ENCODE results near the gene HDAC1. TPM values are rescaled to one million over a fixed set of nuclear protein-coding genes. Genes with fewer than 3 reads are reported as not detected.
A peak's percentile ranks its signal among the peaks of the same experiment; 100 is the strongest.

The HDAC1 gene
- total and polyA plus RNA-seq, 2 of the 13 experiments (the other 11 are each of a cell fraction or from before 2014, with no cell fraction given) = 93.5 to 189 TPM

GRCh38 chr1:32335790-32336590 lies 44.1 kb downstream of the HDAC1 start, which contains the start of gene MARCKSL1 (continued):
- TF ChIP-seq ZNF512B (CRISPR knock-in tag; IDR thresholded peaks at IDR 0.05; ENCODE audit: borderline replicate concordance) = no peak
- TF ChIP-seq KLF16 (CRISPR knock-in tag; IDR thresholded peaks at IDR 0.05) = peak in 1 of 2 experiments; percentile 53; a peak in 1 of 4 replicates
- no peak for TF ChIP-seq GZF1 (CRISPR knock-in tag; IDR thresholded peaks at IDR 0.05)
- TF ChIP-seq PHB2 (IDR thresholded peaks at IDR 0.05; ENCODE audit: partially characterized antibody) = no peak
- no peak for TF ChIP-seq STAT5B (CRISPR knock-in tag; IDR thresholded peaks at IDR 0.05)
- TF ChIP-seq SALL1 (CRISPR knock-in tag; IDR thresholded peaks at IDR 0.05) = peak; percentile 61; the same call in 1 of the 2 replicates
- TF ChIP-seq ZNF619 (CRISPR knock-in tag; IDR thresholded peaks at IDR 0.05) = 0 out of 2 replicates have a peak, but pooled peaks have one; percentile 34
- no peak for TF ChIP-seq DBP (CRISPR knock-in tag; IDR thresholded peaks at IDR 0.05; ENCODE audit: not compliant biosample characterization)
- TF ChIP-seq ZNF331 (CRISPR knock-in tag; IDR thresholded peaks at IDR 0.05) = peak; percentile 32
- TF ChIP-seq ZNF205 (CRISPR knock-in tag; IDR thresholded peaks at IDR 0.05) = no peak; the same call in 1 of the 2 replicates
- no peak for TF ChIP-seq ONECUT2 (CRISPR knock-in tag; IDR thresholded peaks at IDR 0.05)
- TF ChIP-seq BRCA1 (CRISPR knock-in tag; IDR thresholded peaks at IDR 0.05) = no peak
- TF ChIP-seq SAP130 (CRISPR knock-in tag; IDR thresholded peaks at IDR 0.05; ENCODE audit: low read depth) = peak; percentile 51
- peak; percentile 97 for TF ChIP-seq DR1 (CRISPR knock-in tag; IDR thresholded peaks at IDR 0.05)
- TF ChIP-seq ZNF24 (IDR thresholded peaks at IDR 0.05) = no peak
- no peak for TF ChIP-seq ZNF136 (CRISPR knock-in tag; IDR thresholded peaks at IDR 0.05; ENCODE audit: low read depth)
- TF ChIP-seq IRF1 (CRISPR knock-in tag; IDR thresholded peaks at IDR 0.05; ENCODE audit: low read depth) = no peak
- TF ChIP-seq ZNF644 (CRISPR knock-in tag; IDR thresholded peaks at IDR 0.05; ENCODE audit: low read depth) = no peak
- TF ChIP-seq HNRNPL (IDR thresholded peaks at IDR 0.05; ENCODE audit: low read depth, low read length) = no peak
- TF ChIP-seq KMT2A (CRISPR knock-in tag; IDR thresholded peaks at IDR 0.05) = no peak
- no peak for TF ChIP-seq RELA (CRISPR knock-in tag; IDR thresholded peaks at IDR 0.05)
- TF ChIP-seq TERF1 (CRISPR knock-in tag; IDR thresholded peaks at IDR 0.05) = no peak
- TF ChIP-seq ZC3H4 (CRISPR knock-in tag; IDR thresholded peaks at IDR 0.05; ENCODE audit: borderline replicate concordance) = no peak

Data from HepG2 (cell line).